PC-9 (cell line): ENCODE measurements around the gene FARS2. TPM values are rescaled to one million over a fixed set of nuclear protein-coding genes. Genes with fewer than 3 reads are reported as not detected.

Experiments
- BruUV-seq: library from RNA; stranded (reverse); fragments of 400-500 nt; replicated peaks from 2 replicates; lab custom pipeline; 2021; lab: Mats Ljungman, UMichigan
- CTCF ChIA-PET: fragments of 300-600 bp; sonication (Branson Sonifier 250); formaldehyde crosslinking; loops from one replicate; lab custom pipeline; 2022; ENCODE audit warnings: antibody characterized with exemption; lab: Charles Lee
- POLR2A ChIA-PET: fragments of 300-600 bp; sonication (Branson Sonifier 250); formaldehyde crosslinking; loops from one replicate; lab custom pipeline; 2022; ENCODE audit warnings: antibody characterized with exemption; ENCODE audit not compliant: unreplicated experiment; lab: Charles Lee
- DNase-seq, 2 experiments: peaks; one replicate each; pipeline versions ENCODE4 v3.0.0 to v3.0.0-alpha.2; 2015 to 2022; ENCODE audit warnings: mixed read lengths in 1 of 2
- H2AFZ ChIP-seq: fragments of 200-600 bp; sonication (generic); 2 replicates; pipeline ENCODE4 v1.8.1; 2017; ENCODE audit warnings: antibody characterized with exemption
- H3F3A ChIP-seq: fragments of 200-600 bp; sonication (generic); 2 replicates; pipeline ENCODE4 v1.8.1; 2017; ENCODE audit warnings: antibody characterized with exemption, mild to moderate bottlenecking, low read depth; ENCODE audit not compliant: insufficient read depth
- H3K27ac ChIP-seq: fragments of 200-600 bp; sonication (generic); 2 replicates; pipeline ENCODE4 v1.6.1; 2016; ENCODE audit warnings: mixed run types
- H3K27me3 ChIP-seq: fragments of 200-600 bp; sonication (generic); 2 replicates; pipeline ENCODE4 v1.6.1; 2016; ENCODE audit warnings: low read depth, mixed run types; ENCODE audit not compliant: insufficient read depth
- H3K36me3 ChIP-seq: fragments of 200-600 bp; sonication (generic); 2 replicates; pipeline ENCODE4 v1.6.1; 2016; ENCODE audit warnings: low read depth, mixed run types
- H3K4me1 ChIP-seq: fragments of 200-600 bp; sonication (generic); replicated peaks from 2 replicates; pipeline ENCODE4 v1.6.1; 2016; ENCODE audit warnings: mixed run types; ENCODE audit not compliant: insufficient read depth
- H3K4me2 ChIP-seq: fragments of 200-600 bp; sonication (generic); 2 replicates; pipeline ENCODE4 v1.6.1; 2017; ENCODE audit warnings: mixed run types
- H3K4me3 ChIP-seq: fragments of 200-600 bp; sonication (generic); 2 replicates; pipeline ENCODE4 v1.6.1; 2016; ENCODE audit warnings: mixed run types
- H3K79me2 ChIP-seq: fragments of 200-600 bp; sonication (generic); 2 replicates; pipeline ENCODE4 v1.6.1; 2017; ENCODE audit warnings: low read depth, mixed run types
- H3K9me2 ChIP-seq: fragments of 200-600 bp; sonication (generic); 2 replicates; pipeline ENCODE4 v1.8.1; 2017; ENCODE audit warnings: mild to moderate bottlenecking; ENCODE audit not compliant: insufficient read depth
- H3K9me3 ChIP-seq: fragments of 200-600 bp; sonication (generic); 2 replicates; pipeline ENCODE4 v1.8.1; 2016; ENCODE audit warnings: low read depth; ENCODE audit not compliant: insufficient read depth
- H4K20me1 ChIP-seq: fragments of 200-600 bp; sonication (generic); 2 replicates; pipeline ENCODE4 v1.8.1; 2017; ENCODE audit not compliant: insufficient read depth
- CTCF ChIP-seq: fragments of 200-600 bp; sonication (generic); conservative IDR thresholded peaks from 2 replicates; pipeline ENCODE4 v1.6.1; 2017; ENCODE audit warnings: mixed run types, antibody characterized with exemption, mild to moderate bottlenecking, moderate library complexity
- EZH2 ChIP-seq: fragments of 200-600 bp; sonication (generic); IDR thresholded peaks from 2 replicates; pipeline ENCODE4 v1.8.0; 2017; ENCODE audit warnings: antibody characterized with exemption, low read depth
- intact Hi-C: fragments of 100-400 bp; cut with micrococcal nuclease; formaldehyde crosslinking; loops from one replicate; pipeline ENCODE4 v1.10.0; 2022; ENCODE audit not compliant: unreplicated experiment
- total RNA-seq: library from RNA; stranded (reverse); gene quantifications from 2 replicates; pipeline ENCODE4 v1.2.3, GENCODE V29; 2021

The FARS2 gene
- total RNA-seq, 1 experiment from 2014 or later = 26.7 TPM

- H4K20me1 ChIP-seq = no peaks in the 10 kb centered on the region
- H3K79me2 ChIP-seq = no peaks in the 10 kb centered on the region
- intact Hi-C loops = no loop called here
- no peaks in the 10 kb centered on the region for H3K9me3 ChIP-seq
- no peak for TF ChIP-seq CTCF
- TF ChIP-seq EZH2 = no peak
- no peaks in the 10 kb centered on the region for H3K36me3 ChIP-seq
- no peak overlapping the region for H3K4me2 ChIP-seq
- DNase-seq = no peak
- ChIA-PET CTCF (interaction anchor here (0.6 kb wide), 1 partner anchor 674 kb away, joined by 3 read pairs; no protein-coding TSS in a partner anchor), POLR2A (no interaction called here)
- no peaks in the 10 kb centered on the region for H3F3A ChIP-seq
- H3K4me3 ChIP-seq = no peak overlapping the region
- no TSS peak for BruUV-seq
- H3K4me1 ChIP-seq = no peaks in the 10 kb centered on the region
- no peak overlapping the region for H3K27ac ChIP-seq
- H3K9me2 ChIP-seq = no peaks in the 10 kb centered on the region
- no peaks in the 10 kb centered on the region for H3K27me3 ChIP-seq
- H2AFZ ChIP-seq = no peak overlapping the region
These were observed 467.2 kb downstream of the FARS2 start for GRCh38 chr6:5728351-5729079.

GRCh38 chr6:5729080-5729434, 467.7 kb downstream of the FARS2 start:
- CTCF ChIA-PET = no interaction called here
- peak in 1 of 2 experiments; percentile 11 for DNase-seq

GRCh38 chr6:5729813-5730517, 468.7 kb downstream of the FARS2 start:
- POLR2A ChIA-PET = interaction anchor here (0.7 kb wide), 1 partner anchor 14 kb away, joined by 11 read pairs; no protein-coding TSS in a partner anchor
- CTCF ChIA-PET = no interaction called here
- no peaks in the 10 kb centered on the region for H3K9me3 ChIP-seq
- no peak overlapping the region for H3K4me3 ChIP-seq
- no peaks in the 10 kb centered on the region for H3K79me2 ChIP-seq
- no peak for DNase-seq
- no peaks in the 10 kb centered on the region for H3K9me2 ChIP-seq
- TF ChIP-seq CTCF (no peak), EZH2 (no peak)
- intact Hi-C loops = no loop called here
- no peaks in the 10 kb centered on the region for H3K27me3 ChIP-seq
- no TSS peak for BruUV-seq
- no peak overlapping the region for H2AFZ ChIP-seq
- H3K36me3 ChIP-seq = no peaks in the 10 kb centered on the region
- no peaks in the 10 kb centered on the region for H3F3A ChIP-seq
- H4K20me1 ChIP-seq = no peaks in the 10 kb centered on the region
- no peaks in the 10 kb centered on the region for H3K4me1 ChIP-seq
- no peak overlapping the region for H3K27ac ChIP-seq
- H3K4me2 ChIP-seq = no peak overlapping the region

More at GRCh38 chr6:5729080-5729434, 467.7 kb downstream of the FARS2 start:
- Histone ChIP-seq H3K9me2 (no peaks in the 10 kb centered on the region), H3K27me3 (no peaks in the 10 kb centered on the region), H3K4me2 (no peak overlapping the region), H2AFZ (no peak overlapping the region), H3K4me1 (no peaks in the 10 kb centered on the region), H3K4me3 (no peak overlapping the region), H3K9me3 (no peaks in the 10 kb centered on the region), H3K27ac (no peak overlapping the region), H3K79me2 (no peaks in the 10 kb centered on the region), H4K20me1 (no peaks in the 10 kb centered on the region), H3F3A (no peaks in the 10 kb centered on the region), H3K36me3 (no peaks in the 10 kb centered on the region)
- TF ChIP-seq EZH2 (no peak), CTCF (no peak)
- POLR2A ChIA-PET = no interaction called here
- intact Hi-C loops = no loop called here
- BruUV-seq = no TSS peak
